ENCODE data around the gene METTL13.
A peak's percentile ranks its signal among the peaks of the same experiment; 100 is the strongest.

The METTL13 gene, protein sequence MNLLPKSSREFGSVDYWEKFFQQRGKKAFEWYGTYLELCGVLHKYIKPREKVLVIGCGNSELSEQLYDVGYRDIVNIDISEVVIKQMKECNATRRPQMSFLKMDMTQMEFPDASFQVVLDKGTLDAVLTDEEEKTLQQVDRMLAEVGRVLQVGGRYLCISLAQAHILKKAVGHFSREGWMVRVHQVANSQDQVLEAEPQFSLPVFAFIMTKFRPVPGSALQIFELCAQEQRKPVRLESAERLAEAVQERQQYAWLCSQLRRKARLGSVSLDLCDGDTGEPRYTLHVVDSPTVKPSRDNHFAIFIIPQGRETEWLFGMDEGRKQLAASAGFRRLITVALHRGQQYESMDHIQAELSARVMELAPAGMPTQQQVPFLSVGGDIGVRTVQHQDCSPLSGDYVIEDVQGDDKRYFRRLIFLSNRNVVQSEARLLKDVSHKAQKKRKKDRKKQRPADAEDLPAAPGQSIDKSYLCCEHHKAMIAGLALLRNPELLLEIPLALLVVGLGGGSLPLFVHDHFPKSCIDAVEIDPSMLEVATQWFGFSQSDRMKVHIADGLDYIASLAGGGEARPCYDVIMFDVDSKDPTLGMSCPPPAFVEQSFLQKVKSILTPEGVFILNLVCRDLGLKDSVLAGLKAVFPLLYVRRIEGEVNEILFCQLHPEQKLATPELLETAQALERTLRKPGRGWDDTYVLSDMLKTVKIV
- total RNA-seq, result 7.2 to 19.7 reads per million in 2 donors

GRCh38 chr1:171781176-171781875 lies at the start of gene METTL13:
Gene METTL13 (plus strand): TSS chr1:171781660. CDS start chr1:171781968, 308 bp downstream.
- DNase-seq, result peak; percentile 93 to 100 (median 98)

GRCh38 chr1:171736196-171736595 lies 45.3 kb upstream of the METTL13 start:
- no peak for DNase-seq

GRCh38 chr1:171738911-171739310 lies 42.5 kb upstream of the METTL13 start:
- no peak for DNase-seq

DNA sequence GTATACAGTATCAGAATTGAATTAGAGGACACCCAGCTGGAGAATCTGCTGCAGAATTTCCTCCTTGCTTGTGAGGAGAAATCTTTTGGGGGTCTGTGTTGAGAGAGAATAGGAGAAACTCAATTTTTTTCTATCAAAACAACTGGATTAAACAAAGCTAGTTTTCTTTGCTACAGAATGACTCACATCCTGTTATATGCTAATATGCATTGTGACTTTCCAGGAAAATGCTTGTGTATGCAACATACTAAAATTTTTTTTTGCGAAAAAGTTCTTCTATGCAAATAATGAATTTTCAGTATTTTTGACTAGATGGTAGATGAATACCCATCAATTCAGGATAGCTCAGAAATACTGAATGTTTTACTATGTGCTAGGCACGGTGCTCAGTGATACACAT lies 41.8 kb upstream of the METTL13 start:
- DNase-seq, result peak in 1 of 5 experiments; percentile 17

GRCh38 chr1:171740356-171740863 lies 41.0 kb upstream of the METTL13 start:
- no peak for DNase-seq

GRCh38 chr1:171740987-171741871 lies 40.2 kb upstream of the METTL13 start:
- peak in 3 of 5 experiments; percentile 12 to 75 (median 14) for DNase-seq

- peak; percentile 69 to 94 (median 80) for DNase-seq
Measured at GRCh38 chr1:171741872-171742576, 39.4 kb upstream of the METTL13 start, which contains the start of gene VAMP4. Gene VAMP4 (minus strand): TSS chr1:171742065. CDS start chr1:171738414, 3,651 bp downstream.

- peak in 1 of 5 experiments; percentile 31 for DNase-seq
Measured at GRCh38 chr1:171742577-171742922, 38.9 kb upstream of the METTL13 start.

DNA sequence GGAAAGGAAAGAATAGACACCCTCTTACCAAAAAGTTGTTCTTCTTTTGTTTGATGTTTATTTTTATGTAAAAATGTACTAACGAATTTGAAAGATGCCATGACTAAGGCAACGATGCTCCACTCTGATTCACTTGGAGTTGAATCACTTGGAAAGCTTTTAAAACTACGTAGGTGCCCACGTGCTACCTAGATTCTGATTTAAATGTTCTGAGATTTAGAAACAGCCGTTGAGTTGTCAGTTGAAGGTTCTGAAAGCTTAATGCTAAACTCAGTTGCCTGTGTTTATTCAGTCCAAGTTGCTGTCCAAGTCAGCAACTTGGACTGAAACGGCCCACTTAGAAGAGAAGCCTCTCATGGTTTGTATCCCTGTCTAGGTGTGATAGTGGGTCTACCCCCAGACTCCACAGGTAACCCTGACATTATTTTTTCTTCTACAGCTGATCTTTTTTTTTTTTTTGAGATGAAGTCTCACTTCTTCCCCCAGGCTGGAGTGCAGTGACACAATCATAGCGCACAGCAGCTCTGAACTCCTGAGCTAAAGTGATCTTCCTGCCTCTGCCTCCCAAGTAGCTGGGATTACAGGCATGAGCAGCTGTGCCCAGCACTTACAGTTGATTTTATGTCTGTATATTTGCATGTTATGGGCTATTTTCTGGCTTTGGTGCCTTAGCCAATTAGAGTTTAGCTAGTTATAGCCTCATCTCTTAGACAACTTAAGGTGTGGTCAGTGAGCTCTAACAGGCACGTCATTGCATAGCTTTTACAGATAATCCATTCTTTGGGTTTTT lies 38.2 kb upstream of the METTL13 start:
- peak in 1 of 5 experiments; percentile 40 for DNase-seq

- no peak for DNase-seq
Measured at GRCh38 chr1:171744986-171745385, 36.5 kb upstream of the METTL13 start.

DNA sequence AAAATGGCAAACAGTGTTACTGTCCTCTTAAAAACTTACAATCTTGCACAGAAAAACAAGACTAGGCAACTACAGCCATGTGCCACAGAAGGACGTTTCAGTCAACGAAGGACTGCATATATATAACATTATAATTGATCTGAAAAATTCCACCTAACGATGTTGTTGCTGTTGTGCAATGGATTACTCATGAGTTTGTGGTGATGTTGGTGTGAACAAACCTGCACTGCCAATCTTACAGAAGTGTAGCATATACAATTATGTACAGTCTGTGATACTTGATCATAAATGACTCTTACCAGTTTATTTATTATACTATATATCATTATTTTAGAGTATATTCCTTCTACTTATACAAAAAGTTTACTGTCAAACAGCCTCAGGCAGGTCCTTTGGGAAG lies 32.8 kb upstream of the METTL13 start:
- no peak for DNase-seq

GRCh38 chr1:171751221-171751620 lies 30.2 kb upstream of the METTL13 start:
- DNase-seq, result no peak

DNA sequence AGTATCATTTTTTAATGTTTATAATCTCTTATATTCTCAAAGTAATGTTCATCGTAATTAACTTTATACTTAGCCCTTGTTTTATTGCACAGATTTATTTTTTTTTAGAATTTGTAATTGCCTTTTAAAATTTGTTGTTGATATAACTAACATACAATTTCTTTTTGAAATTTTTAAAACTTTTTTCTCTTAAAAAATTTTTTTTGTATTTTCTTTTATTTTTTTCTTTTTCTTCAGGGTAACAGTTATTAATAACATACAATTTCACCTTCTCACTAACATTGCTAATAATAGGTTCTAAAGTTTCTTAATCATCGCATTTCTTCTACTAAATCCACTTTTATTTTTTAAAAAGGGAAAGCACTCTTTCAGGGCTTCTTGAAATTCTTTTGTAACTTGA lies 28.3 kb upstream of the METTL13 start:
- DNase-seq, result no peak

- no peak for DNase-seq
Measured at GRCh38 chr1:171753685-171754352, 27.6 kb upstream of the METTL13 start.

DNA sequence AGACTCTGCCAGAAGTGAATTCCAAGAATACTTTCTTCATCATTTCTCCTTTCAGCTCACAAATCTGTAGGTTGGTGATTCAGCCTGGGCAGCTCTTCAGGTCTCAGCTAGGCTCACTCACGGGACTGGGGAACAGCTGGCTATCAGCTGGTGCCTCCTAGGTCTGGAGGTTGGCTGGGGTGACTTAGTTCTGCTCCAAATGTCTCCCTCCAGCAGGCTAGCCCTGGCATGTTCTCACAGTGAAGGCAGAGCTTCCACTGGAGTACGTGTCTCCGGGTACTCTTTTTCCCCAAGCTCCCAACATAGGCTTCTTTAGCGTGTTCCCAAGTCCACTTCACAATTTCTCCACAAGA lies 27.1 kb upstream of the METTL13 start:
- no peak for DNase-seq

DNA sequence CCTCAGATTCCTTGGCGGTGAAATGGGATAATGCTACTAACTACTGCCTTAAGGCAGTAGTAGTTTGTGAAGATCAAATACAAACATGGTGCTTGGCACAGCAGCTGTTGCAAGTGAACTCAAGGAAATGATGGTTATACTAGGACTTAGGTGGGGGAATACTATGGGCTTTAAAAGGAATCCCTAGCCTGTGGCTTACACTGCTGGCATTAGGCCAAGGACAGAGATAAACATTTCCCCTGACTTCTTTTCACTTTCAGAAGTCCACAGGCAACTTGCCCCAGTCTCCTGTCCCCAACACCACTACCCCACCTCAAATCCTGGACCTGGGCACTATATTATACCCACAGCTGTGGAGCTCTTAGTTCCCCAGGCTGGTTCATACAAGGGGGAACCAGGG lies 26.5 kb upstream of the METTL13 start:
- no peak for DNase-seq

GRCh38 chr1:171756856-171757255 lies 24.6 kb upstream of the METTL13 start:
- DNase-seq, result no peak

- DNase-seq, result no peak
Measured at GRCh38 chr1:171758011-171758410, 23.4 kb upstream of the METTL13 start.

DNA sequence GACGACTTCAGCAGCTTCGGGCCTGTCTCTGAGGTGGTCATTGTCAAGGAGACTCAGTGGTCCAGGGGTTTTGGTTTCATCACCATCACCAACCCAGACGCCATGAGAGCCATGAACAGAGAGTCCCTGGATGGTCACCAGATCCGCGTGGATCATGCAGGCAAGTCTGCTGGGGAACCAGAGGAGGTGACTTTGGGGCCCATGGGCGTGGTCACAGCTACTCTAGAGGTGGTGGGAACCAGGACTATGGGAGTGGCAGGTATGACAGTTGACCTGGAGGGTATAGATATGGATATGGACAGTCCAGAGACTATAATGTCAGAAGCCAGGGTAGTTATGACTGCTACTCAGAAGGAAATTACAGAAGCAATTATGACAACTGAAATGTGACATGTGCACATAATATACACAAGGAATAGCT lies 19.3 kb upstream of the METTL13 start:
- no peak for DNase-seq

DNA sequence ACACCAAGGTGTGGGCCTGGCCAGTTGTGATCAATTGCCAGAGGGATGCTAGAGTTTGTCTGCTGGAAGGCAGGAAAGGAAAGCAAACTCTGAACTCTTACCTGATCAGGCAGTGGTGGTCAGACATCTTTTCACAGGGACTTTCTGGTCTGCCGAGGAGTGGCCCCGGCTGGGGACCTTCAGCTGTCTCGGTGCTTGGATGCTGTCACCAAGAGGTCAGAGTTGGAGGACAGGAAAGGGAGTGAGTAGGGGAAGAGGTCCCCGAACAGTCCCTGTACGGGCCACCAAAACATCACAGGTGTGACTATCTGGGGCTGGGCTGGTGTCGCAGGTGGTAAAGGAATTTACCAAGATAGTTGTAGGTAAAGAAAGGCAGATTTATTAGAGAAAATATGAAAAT lies 17.7 kb upstream of the METTL13 start:
- DNase-seq, result no peak

Data from T-helper 2 cell (primary cell).